Gastrocnemius medialis (tissue), 4 donors: ENCODE results near the gene GTPBP4. TPM values are rescaled to one million over a fixed set of nuclear protein-coding genes. Genes with fewer than 3 reads are reported as not detected.

Source experiments
- ATAC-seq, 2 donors: fragments of 150-250 bp; one replicate each; pipeline ENCODE4 v1.9.1; 2016
- DNase-seq, 2 donors: peaks; one replicate each; pipeline ENCODE4 v3.0.0-alpha.2; 2019
- H3K27ac ChIP-seq, 4 donors: fragments of 200-600 bp; sonication (generic); 1 replicate in 1 of 4; 2 replicates in 3 of 4; pipeline ENCODE4 v1.5.1; 2016 to 2018; ENCODE audit warnings: mild to moderate bottlenecking in 2 of 4, moderate library complexity in 1 of 4
- H3K27me3 ChIP-seq, 3 donors: fragments of 200-600 bp; sonication (generic) in 2 of 3; 1 replicate in 1 of 3; 2 replicates in 2 of 3; pipeline versions ENCODE4 v1.5.1 to v1.6.0; 2016 to 2019; ENCODE audit warnings: mild to moderate bottlenecking in 1 of 3, moderate library complexity in 1 of 3
- H3K36me3 ChIP-seq, 2 donors: fragments of 200-600 bp; sonication (generic) in 1 of 2; one replicate each; pipeline ENCODE4 v1.5.1; 2017 to 2018
- H3K4me1 ChIP-seq, 2 donors: fragments of 200-600 bp; sonication (generic) in 1 of 2; one replicate each; pipeline ENCODE4 v1.5.1; 2016 to 2017; ENCODE audit warnings: mild to moderate bottlenecking in 2 of 2
- H3K4me3 ChIP-seq, 4 donors: fragments of 200-600 bp; sonication (generic) in 3 of 4; 1 replicate in 1 of 4; 2 replicates in 3 of 4; pipeline ENCODE4 v1.5.1; 2016 to 2019; ENCODE audit warnings: mild to moderate bottlenecking in 2 of 4
- H3K9me3 ChIP-seq, 3 donors: fragments of 200-600 bp; sonication (generic) in 2 of 3; 1 replicate in 1 of 3; 2 replicates in 2 of 3; pipeline ENCODE4 v1.5.1; 2016 to 2019
- POLR2A ChIP-seq, 2 donors: fragments of 450-650 bp; IDR thresholded peaks; one replicate each; pipeline ENCODE4 v1.6.1; 2017; ENCODE audit warnings: antibody characterized with exemption in 2 of 2, mild to moderate bottlenecking in 2 of 2, moderate library complexity in 2 of 2
- in situ Hi-C, 4 donors: fragments of 200-750 bp; cut with MboI; loops; one replicate each; pipeline versions ENCODE4 v1.15.0 to v1.8.0; 2017; ENCODE audit warnings: low sequenced_read_pairs in 4 of 4
- intact Hi-C: fragments of 100-400 bp; cut with DNase I; formaldehyde crosslinking; loops from one replicate; pipeline ENCODE4 v1.15.1; 2023; ENCODE audit warnings: low total_unique reads
- total RNA-seq, 4 donors: library from RNA; depleted of rRNA; stranded (reverse); fragments of >200 nt; gene quantifications; one replicate each; pipeline versions ENCODE4 v1.1.0 to v1.2.3, GENCODE V29; 2016
- TF ChIP-seq, protein P1 (sequence below), 5 experiments: fragments of 450-650 bp in 3 of 5; fragments of 200-600 bp in 2 of 5; sonication (generic) in 2 of 5; IDR thresholded peaks in 4 of 5; conservative IDR thresholded peaks in 1 of 5; 1 replicate in 4 of 5; 2 replicates in 1 of 5; pipeline ENCODE4 v1.5.1; 2016 to 2019; ENCODE audit warnings: antibody characterized with exemption in 5 of 5, mild to moderate bottlenecking in 3 of 5, moderate library complexity in 3 of 5

GTPBP4 gene
- total RNA-seq, 4 donors from 2014 or later, result 34.7 to 51.5 (median 38.5) TPM

DNA sequence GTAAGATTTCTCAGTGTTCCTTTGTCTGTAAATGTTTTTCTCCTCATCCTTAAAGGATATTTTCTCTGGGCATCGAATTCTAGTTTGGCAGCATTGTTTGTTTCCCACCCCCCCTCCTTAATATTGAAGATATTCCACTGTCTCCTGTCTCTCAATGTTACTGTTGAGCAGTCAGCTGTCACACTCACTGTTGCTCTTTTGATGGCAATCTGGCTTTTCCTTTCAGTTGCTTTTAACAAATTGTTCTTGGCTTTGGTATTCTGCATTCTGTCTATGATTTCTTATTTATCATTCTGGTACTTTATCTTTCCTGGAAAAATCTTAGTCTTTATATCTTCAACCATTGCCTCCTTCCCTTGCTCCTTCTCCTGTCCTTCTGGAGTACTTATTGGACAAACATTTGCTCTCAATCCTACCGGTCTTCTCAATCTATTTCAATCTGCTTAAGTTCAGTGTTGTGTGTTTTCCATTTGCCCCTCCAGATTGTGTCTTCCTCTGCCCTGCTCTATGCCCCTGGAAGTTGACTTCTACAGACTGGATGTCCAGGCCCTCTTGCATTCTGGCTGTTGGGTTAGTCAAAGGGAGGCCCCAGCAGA, 9.3 kb upstream of the GTPBP4 start:
- DNase-seq, result no peak
- Histone ChIP-seq H3K9me3 (no peaks in the 10 kb centered on the region), H3K27ac (no peak overlapping the region), H3K4me3 (no peak overlapping the region), H3K4me1 (no peaks in the 10 kb centered on the region), H3K36me3 (no peaks in the 10 kb centered on the region), H3K27me3 (no peaks in the 10 kb centered on the region)
- ATAC-seq, result no peak
- intact Hi-C loops (no loop called here), in situ Hi-C loops (no loop called here)
- TF ChIP-seq, protein P1, sequence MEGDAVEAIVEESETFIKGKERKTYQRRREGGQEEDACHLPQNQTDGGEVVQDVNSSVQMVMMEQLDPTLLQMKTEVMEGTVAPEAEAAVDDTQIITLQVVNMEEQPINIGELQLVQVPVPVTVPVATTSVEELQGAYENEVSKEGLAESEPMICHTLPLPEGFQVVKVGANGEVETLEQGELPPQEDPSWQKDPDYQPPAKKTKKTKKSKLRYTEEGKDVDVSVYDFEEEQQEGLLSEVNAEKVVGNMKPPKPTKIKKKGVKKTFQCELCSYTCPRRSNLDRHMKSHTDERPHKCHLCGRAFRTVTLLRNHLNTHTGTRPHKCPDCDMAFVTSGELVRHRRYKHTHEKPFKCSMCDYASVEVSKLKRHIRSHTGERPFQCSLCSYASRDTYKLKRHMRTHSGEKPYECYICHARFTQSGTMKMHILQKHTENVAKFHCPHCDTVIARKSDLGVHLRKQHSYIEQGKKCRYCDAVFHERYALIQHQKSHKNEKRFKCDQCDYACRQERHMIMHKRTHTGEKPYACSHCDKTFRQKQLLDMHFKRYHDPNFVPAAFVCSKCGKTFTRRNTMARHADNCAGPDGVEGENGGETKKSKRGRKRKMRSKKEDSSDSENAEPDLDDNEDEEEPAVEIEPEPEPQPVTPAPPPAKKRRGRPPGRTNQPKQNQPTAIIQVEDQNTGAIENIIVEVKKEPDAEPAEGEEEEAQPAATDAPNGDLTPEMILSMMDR (IDR thresholded peaks at IDR 0.05 in 4 of 5, conservative IDR thresholded peaks at IDR 0.05 in 1 of 5), result no peak
- TF ChIP-seq POLR2A (IDR thresholded peaks at IDR 0.05), result no peak

DNA sequence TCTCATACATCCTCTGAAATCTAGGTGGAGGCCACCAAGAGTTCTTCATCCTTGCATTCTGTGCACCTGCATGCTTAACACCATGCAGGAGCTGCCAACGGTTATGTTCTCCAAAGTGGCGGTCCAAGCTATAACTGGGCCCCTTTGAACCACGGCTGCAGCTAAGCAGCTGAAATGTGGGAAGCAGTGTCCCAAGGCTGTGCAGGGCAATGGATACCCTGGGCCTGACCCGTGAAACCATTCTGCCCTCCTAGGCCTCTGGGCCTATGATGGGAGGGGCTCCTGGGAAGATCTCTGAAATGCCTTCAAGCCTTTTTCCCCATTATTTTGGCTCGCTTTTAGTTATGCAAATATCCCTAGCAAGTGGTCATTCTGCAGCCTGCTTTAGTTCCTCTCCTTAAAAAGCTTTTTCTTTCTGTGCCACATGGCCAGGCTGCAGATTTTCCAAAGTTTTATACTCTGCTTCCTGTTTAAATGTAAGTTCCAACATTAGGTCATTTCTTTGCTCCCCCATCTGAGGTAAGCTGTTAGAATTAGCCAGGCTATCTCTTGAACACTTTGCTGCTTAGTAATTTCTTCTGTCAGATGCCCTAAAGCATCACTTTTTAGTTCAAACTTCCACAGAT, 7.7 kb upstream of the GTPBP4 start:
- peaks cover 0 to 8% of the 10 kb centered on the region in 2 donors for H3K4me1 ChIP-seq
- no peak for ATAC-seq
- H3K36me3 ChIP-seq, result no peaks in the 10 kb centered on the region
- H3K27ac ChIP-seq, result no peak overlapping the region
- H3K4me3 ChIP-seq, result no peak overlapping the region
- H3K27me3 ChIP-seq, result no peaks in the 10 kb centered on the region
- intact Hi-C loops (no loop called here), in situ Hi-C loops (loop anchor here in 1 of 4 donors (5.0 to 10.0 kb wide), 2 partner anchors 46 to 82 kb away; partner anchors contain the start of gene LARP4B)
- no peak for DNase-seq
- no peaks in the 10 kb centered on the region for H3K9me3 ChIP-seq
- no peak for TF ChIP-seq POLR2A (IDR thresholded peaks at IDR 0.05)
- TF ChIP-seq, protein P1 (IDR thresholded peaks at IDR 0.05 in 4 of 5, conservative IDR thresholded peaks at IDR 0.05 in 1 of 5), result no peak

DNA sequence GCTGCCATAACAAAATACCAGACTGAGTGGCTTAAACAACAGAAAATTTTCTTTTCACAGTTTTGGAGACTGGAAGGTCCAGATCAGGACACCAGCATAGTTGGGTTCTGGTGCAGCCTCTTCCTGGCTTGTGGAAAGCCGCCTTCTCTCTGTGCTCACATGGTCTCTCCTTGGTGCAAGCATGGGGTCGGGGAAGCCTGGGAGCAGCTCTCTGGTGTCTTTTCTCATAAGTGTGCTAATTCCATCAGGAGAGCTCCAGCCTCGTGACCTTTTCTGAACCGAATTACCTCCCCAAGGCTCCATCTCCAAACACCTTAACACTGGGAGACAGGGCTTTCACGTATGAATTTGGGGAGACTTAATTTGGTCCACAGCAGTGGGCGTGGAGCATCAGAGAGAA, 4.8 kb upstream of the GTPBP4 start:
- ATAC-seq (no peak), DNase-seq (no peak)
- Histone ChIP-seq H3K27me3 (no peaks in the 10 kb centered on the region), H3K9me3 (no peaks in the 10 kb centered on the region), H3K4me1 (peaks cover 10 to 19% of the 10 kb centered on the region in 2 donors), H3K27ac (no peak overlapping the region), H3K36me3 (no peaks in the 10 kb centered on the region), H3K4me3 (no peak overlapping the region)
- no peak for TF ChIP-seq POLR2A (IDR thresholded peaks at IDR 0.05)
- TF ChIP-seq, protein P1 (IDR thresholded peaks at IDR 0.05 in 4 of 5, conservative IDR thresholded peaks at IDR 0.05 in 1 of 5), result no peak
- intact Hi-C loops (no loop called here), in situ Hi-C loops (loop anchor here in 1 of 4 donors (5.0 to 10.0 kb wide), 2 partner anchors 49 to 79 kb away; partner anchors contain the start of gene LARP4B)

DNA sequence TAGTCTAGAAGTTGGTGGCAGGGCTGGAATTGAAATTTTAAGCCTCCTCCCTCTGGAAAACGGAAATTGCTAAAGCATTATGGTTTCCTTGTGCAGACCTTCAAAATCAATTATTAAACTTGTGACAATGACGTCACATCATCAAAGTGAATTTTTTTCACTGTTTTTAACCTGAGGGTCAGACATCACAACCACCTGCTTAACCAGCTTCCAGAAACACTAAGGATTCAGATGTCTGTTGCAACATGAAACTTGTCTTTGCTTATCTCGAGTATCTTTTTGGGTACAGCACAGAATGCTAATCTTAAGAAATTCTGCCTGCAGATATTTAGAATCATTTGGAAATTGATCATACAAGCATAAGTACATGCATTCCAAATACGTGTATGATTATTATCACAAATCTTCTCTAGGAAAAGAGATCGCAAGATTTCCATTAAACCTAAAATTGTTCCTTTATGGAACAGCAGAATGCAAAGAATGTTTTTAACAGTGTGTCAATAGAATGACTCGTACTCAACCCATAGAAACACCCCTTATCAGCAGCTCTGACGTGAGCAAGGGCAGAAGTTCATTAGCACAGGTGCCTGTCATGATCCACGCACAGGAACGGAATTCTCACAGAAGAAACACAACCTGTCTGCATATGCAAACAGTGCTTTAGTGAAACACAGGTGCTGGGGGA, 4.1 kb upstream of the GTPBP4 start:
- Histone ChIP-seq H3K4me1 (peaks cover 11 to 21% of the 10 kb centered on the region in 2 donors), H3K4me3 (no peak overlapping the region), H3K27ac (no peak overlapping the region), H3K36me3 (no peaks in the 10 kb centered on the region), H3K27me3 (no peaks in the 10 kb centered on the region), H3K9me3 (no peaks in the 10 kb centered on the region)
- in situ Hi-C loops (loop anchor here in 1 of 4 donors (5.0 to 10.0 kb wide), 2 partner anchors 49 to 78 kb away; partner anchors contain the start of gene LARP4B), intact Hi-C loops (no loop called here)
- no peak for DNase-seq
- TF ChIP-seq POLR2A (IDR thresholded peaks at IDR 0.05), result no peak
- TF ChIP-seq, protein P1 (IDR thresholded peaks at IDR 0.05 in 4 of 5, conservative IDR thresholded peaks at IDR 0.05 in 1 of 5), result no peak
- no peak for ATAC-seq
